Measurements from ENCODE around the gene SNX22. TPM values are rescaled to one million over a fixed set of nuclear protein-coding genes. Genes with fewer than 3 reads are reported as not detected.

SNX22 gene
- 0.28 and 0.30 TPM in 2 replicates for total RNA-seq

GRCh38 chr15:64151727-64152506 lies at the start of gene SNX22:
TSS of gene SNX22 (plus strand) at chr15:64151731. CDS start at chr15:64151776, 45 bp downstream.

GRCh38 chr15:64162869-64163658 lies 11.5 kb downstream of the SNX22 start, which contains the start of gene PPIB:
TSS of gene PPIB (minus strand) at chr15:64163022. CDS start at chr15:64162986, 36 bp downstream.

Other genes with a start within 250 kb of the SNX22 start
- gene DAPK2, start 105.2 kb upstream of the SNX22 start, total RNA-seq: 0.51 TPM in 1 of 2 replicates, not detected in the other
- 37.9 and 58.2 TPM in 2 replicates for gene CIAO2A, start 57.9 kb upstream of the SNX22 start, total RNA-seq
- 42.2 and 46.5 TPM in 2 replicates for gene SNX1, start 55.7 kb upstream of the SNX22 start, total RNA-seq
- gene PPIB, start 11.3 kb downstream of the SNX22 start, total RNA-seq: 1,167 and 1,999 TPM in 2 replicates
- 24.9 and 41.6 TPM in 2 replicates for gene CSNK1G1, start 204.4 kb downstream of the SNX22 start, total RNA-seq
- 3.6 and 12.8 TPM in 2 replicates for gene PCLAF, start 229.7 kb downstream of the SNX22 start, total RNA-seq
- 11.0 and 14.6 TPM in 2 replicates for gene TRIP4, start 236.1 kb downstream of the SNX22 start, total RNA-seq